HAP-1 (cell line): ENCODE measurements around the gene HTD2.
"Not testable (repeated sequence)": the region's sequence is repeated elsewhere in the genome, so short reads cannot be mapped to it uniquely, and the experiment has no call there.

ENCODE experiments used
- DNase-seq, 2 experiments: peaks; one replicate each; pipeline ENCODE4 v3.0.0-alpha.2; 2016 to 2020; ENCODE audit warnings: low spot score in 2 of 2
- H3K27me3 ChIP-seq: fragments of 250-450 bp; sonication (Bioruptor Pico); 2 replicates; pipeline ENCODE4 v1.5.1; 2020; ENCODE audit warnings: low read depth, mild to moderate bottlenecking, moderate library complexity
- H3K36me3 ChIP-seq: fragments of 250-450 bp; sonication (Bioruptor Pico); replicated peaks from 2 replicates; pipeline ENCODE4 v1.5.1; 2020; ENCODE audit warnings: mild to moderate bottlenecking
- H3K4me1 ChIP-seq: fragments of 250-450 bp; sonication (Bioruptor Pico); 2 replicates; pipeline ENCODE4 v1.5.1; 2020; ENCODE audit warnings: mild to moderate bottlenecking
- H3K4me3 ChIP-seq: fragments of 250-450 bp; sonication (Bioruptor Pico); 2 replicates; pipeline ENCODE4 v1.5.1; 2020; ENCODE audit warnings: mild to moderate bottlenecking, moderate library complexity
- H3K9me3 ChIP-seq: fragments of 250-450 bp; sonication (Bioruptor Pico); 2 replicates; pipeline ENCODE4 v1.5.1; 2020; ENCODE audit warnings: mild to moderate bottlenecking, moderate library complexity
- in situ Hi-C: fragments of 300-500 bp; cut with MboI; formaldehyde crosslinking; loops from 3 replicates; pipeline ENCODE4 v1.14.3; 2020; ENCODE audit warnings: low sequenced_read_pairs, inconsistent platforms, mixed read lengths

The HTD2 gene

DNA sequence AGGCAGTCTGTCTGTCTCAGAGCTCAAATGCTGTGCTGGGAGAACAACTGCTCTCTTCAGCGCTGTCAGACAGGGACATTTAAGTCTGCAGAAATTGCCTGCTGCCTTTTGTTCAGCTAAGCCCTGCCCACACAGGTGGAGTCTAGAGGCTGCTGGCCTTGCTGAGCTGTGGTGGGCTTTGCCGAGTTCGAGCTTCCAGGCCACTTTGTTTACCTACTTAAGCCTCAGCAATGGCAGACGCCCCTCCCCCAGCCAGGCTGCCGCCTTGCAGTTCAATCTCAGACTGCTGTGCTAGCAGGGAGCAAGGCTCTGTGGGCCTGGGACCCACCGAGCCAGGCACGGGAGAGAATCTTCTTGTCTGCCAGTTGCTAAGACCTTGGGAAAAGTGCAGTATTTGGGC, 25.3 kb upstream of the HTD2 start:
- H3K36me3 ChIP-seq, result no peaks in the 10 kb centered on the region
- no peaks in the 10 kb centered on the region for H3K27me3 ChIP-seq
- H3K4me3 ChIP-seq, result no peak overlapping the region
- no peaks in the 10 kb centered on the region for H3K4me1 ChIP-seq
- in situ Hi-C loops, result no loop called here
- peak in 1 of 2 experiments; percentile 13 for DNase-seq
- no peaks in the 10 kb centered on the region for H3K9me3 ChIP-seq

DNA sequence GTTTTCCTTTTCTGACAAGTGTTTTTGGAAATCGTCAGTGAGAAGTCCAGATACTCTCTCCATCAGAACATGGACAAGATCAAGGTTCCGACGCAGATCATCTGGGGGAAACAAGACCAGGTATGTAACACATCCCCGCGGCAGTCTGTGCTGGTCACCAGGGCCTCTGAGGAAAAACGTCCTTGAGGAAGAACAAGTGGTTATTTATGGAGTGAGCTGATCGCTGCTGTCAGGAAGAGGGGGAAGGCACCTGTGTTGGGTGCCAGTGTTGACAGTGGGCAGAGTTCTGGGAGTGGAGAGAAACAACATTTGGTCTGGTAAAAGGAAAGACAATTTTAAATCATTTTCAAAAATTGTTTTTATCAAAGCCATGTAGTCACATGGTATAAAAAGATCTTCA, 21.0 kb upstream of the HTD2 start:
- Histone ChIP-seq H3K9me3 (no peaks in the 10 kb centered on the region), H3K27me3 (no peaks in the 10 kb centered on the region), H3K4me1 (no peaks in the 10 kb centered on the region), H3K36me3 (no peaks in the 10 kb centered on the region), H3K4me3 (no peak overlapping the region)
- DNase-seq, result no peak
- in situ Hi-C loops, result no loop called here

DNA sequence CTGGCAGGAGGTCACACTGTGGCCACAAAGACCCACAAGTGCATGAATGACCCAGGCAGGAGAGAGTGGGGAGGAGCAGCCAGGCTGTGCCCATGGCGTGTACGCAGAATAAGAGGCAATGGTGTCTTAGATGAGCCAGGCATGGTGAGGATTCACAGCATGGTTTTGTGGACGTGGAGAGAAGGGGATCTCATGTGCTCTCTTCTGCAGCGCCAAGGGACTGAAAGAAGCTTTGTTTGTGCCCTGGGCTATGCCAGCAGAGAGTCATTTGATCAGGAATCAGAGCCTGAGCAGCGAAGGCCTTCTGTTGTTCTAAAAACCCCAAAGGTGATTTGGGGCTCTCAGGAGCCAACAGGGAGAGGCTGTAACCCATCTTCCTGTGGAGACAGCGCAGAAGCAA, 19.0 kb upstream of the HTD2 start:
- DNase-seq, result no peak
- H3K4me3 ChIP-seq, result no peak overlapping the region
- H3K27me3 ChIP-seq, result no peaks in the 10 kb centered on the region
- H3K4me1 ChIP-seq, result no peaks in the 10 kb centered on the region
- no peaks in the 10 kb centered on the region for H3K36me3 ChIP-seq
- H3K9me3 ChIP-seq, result no peaks in the 10 kb centered on the region
- in situ Hi-C loops, result no loop called here

- in situ Hi-C loops, result no loop called here
- no peaks in the 10 kb centered on the region for H3K27me3 ChIP-seq
- no peaks in the 10 kb centered on the region for H3K9me3 ChIP-seq
- H3K36me3 ChIP-seq, result no peaks in the 10 kb centered on the region
- no peak overlapping the region for H3K4me3 ChIP-seq
- DNase-seq, result no peak
- H3K4me1 ChIP-seq, result no peaks in the 10 kb centered on the region
These were observed 18.1 kb upstream of the HTD2 start for GRCh38 chr3:58288011-58288728.

DNA sequence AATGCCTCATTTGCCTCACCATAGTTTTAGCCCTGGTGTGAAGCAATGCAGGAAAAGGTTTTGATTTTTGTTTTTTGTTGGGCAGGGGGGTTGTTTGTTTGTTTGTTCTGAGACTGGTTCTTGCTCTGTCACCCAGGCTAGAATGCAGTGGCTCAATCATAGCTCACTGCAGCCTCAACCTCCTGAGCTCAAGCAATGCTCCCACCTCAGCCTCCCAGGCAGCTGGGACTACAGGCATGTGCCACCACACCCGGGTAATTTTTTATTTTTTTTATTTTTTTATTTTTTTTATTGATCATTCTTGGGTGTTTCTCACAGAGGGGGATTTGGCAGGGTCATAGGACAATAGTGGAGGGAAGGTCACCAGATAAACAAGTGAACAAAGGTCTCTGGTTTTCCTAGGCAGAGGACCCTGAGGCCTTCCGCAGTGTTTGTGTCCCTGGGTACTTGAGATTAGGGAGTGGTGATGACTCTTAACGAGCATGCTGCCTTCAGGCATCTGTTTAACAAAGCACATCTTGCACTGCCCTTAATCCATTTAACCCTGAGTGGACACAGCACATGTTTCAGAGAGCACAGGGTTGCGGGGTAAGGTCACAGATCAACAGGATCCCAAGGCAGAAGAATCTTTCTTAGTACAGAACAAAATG, 17.2 kb upstream of the HTD2 start:
- DNase-seq, H3K4me3 ChIP-seq, H3K36me3 ChIP-seq, in situ Hi-C loops, H3K27me3 ChIP-seq, H3K9me3 ChIP-seq, H3K4me1 ChIP-seq: not testable (repeated sequence)

GRCh38 chr3:58290446-58290845, 15.9 kb upstream of the HTD2 start:
- H3K27me3 ChIP-seq, H3K4me1 ChIP-seq, in situ Hi-C loops, H3K4me3 ChIP-seq, DNase-seq, H3K9me3 ChIP-seq, H3K36me3 ChIP-seq: not testable (repeated sequence)

GRCh38 chr3:58291671-58292338, 14.5 kb upstream of the HTD2 start:
- H3K9me3 ChIP-seq, result no peaks in the 10 kb centered on the region
- no peaks in the 10 kb centered on the region for H3K27me3 ChIP-seq
- no peak overlapping the region for H3K4me3 ChIP-seq
- H3K4me1 ChIP-seq, result no peaks in the 10 kb centered on the region
- DNase-seq, result no peak
- no peaks in the 10 kb centered on the region for H3K36me3 ChIP-seq
- in situ Hi-C loops, result no loop called here

GRCh38 chr3:58292866-58293265, 13.5 kb upstream of the HTD2 start:
- DNase-seq, result no peak
- in situ Hi-C loops, result no loop called here

GRCh38 chr3:58293516-58293915, 12.8 kb upstream of the HTD2 start:
- in situ Hi-C loops, result no loop called here
- DNase-seq, result no peak
- Histone ChIP-seq H3K27me3 (no peaks in the 10 kb centered on the region), H3K4me3 (no peak overlapping the region), H3K36me3 (no peaks in the 10 kb centered on the region), H3K9me3 (no peaks in the 10 kb centered on the region), H3K4me1 (no peaks in the 10 kb centered on the region)

More at GRCh38 chr3:58292866-58293265, 13.5 kb upstream of the HTD2 start:
- Histone ChIP-seq H3K36me3 (no peaks in the 10 kb centered on the region), H3K27me3 (no peaks in the 10 kb centered on the region), H3K4me1 (no peaks in the 10 kb centered on the region), H3K9me3 (no peaks in the 10 kb centered on the region), H3K4me3 (no peak overlapping the region)

DNA sequence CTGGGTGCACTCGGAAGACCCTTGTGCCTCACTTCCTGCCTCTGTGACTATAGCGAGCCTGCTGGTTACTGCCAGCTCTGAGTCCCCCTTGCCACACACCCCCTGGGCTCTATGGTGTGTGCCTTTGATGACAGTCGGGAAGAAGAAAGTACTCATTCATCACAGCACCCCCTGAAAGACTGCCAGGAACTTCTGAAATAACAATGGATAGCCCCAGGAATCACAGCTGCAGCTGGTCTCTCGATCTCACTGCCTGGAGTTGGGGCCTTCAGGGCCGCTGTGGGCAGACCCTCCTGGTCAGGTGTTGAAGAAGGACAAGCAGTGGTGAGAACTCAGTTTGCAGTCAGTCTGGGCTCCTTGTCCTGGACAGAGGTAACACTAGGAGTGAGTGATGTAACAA, 10.1 kb upstream of the HTD2 start:
- Histone ChIP-seq H3K36me3 (no peaks in the 10 kb centered on the region), H3K9me3 (no peaks in the 10 kb centered on the region), H3K4me3 (no peak overlapping the region), H3K27me3 (peaks cover 6% of the 10 kb centered on the region; the same call in 1 of the 2 replicates), H3K4me1 (no peaks in the 10 kb centered on the region)
- DNase-seq, result no peak
- in situ Hi-C loops, result no loop called here

DNA sequence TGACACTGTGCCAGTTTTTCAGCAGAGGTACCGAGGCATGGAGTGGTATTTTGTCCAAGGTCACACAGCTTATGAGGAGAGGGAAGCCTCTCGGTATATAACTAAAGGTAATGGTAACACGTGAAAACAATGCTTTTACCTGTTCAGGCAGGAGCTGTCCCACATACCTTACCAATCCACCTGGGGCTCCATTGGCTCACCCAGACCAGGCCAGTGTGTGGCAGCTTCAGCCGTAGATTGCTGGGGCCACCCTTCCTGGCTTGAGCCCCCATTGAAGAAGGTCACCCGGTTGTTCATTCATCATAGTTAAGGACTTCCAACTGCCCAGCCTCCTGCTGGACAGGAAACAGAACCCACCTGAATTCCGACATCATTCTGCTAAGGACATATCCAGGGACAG, 9.5 kb upstream of the HTD2 start:
- Histone ChIP-seq H3K27me3 (peaks cover 10% of the 10 kb centered on the region; the same call in 1 of the 2 replicates), H3K9me3 (0 out of 2 replicates have a peak, but pooled peaks cover 2% of the 10 kb centered on the region), H3K4me3 (no peak overlapping the region), H3K36me3 (no peaks in the 10 kb centered on the region), H3K4me1 (no peaks in the 10 kb centered on the region)
- in situ Hi-C loops, result no loop called here
- no peak for DNase-seq

- Histone ChIP-seq H3K27me3 (peaks cover 10% of the 10 kb centered on the region; the same call in 1 of the 2 replicates), H3K9me3 (0 out of 2 replicates have a peak, but pooled peaks cover 2% of the 10 kb centered on the region)
- in situ Hi-C loops, result no loop called here
These were observed 8.1 kb upstream of the HTD2 start for GRCh38 chr3:58298190-58298589.

DNA sequence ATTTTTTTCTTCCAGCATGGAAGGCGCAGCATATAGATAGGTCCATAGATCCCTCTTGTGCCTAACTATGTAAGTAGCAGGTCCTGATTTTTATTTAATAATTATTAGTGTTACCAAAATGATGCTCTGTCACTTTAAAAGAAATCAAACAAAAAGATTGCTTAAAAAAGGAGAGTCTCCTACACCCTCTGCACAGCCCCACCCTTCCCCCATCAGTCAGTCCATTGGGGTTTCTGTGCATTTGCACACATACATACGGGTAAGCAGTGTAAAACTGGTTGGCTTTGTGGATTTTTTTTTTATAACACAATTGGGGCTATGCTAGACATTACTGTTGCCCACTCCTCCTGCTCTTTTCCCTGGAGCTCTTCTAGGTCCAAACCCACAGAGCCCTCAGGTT, 7.2 kb upstream of the HTD2 start:
- in situ Hi-C loops, result no loop called here
- Histone ChIP-seq H3K9me3 (0 out of 2 replicates have a peak, but pooled peaks cover 2% of the 10 kb centered on the region), H3K27me3 (peaks cover 10% of the 10 kb centered on the region; the same call in 1 of the 2 replicates), H3K4me3 (no peak overlapping the region), H3K4me1 (no peaks in the 10 kb centered on the region), H3K36me3 (no peaks in the 10 kb centered on the region)
- DNase-seq, result no peak

More at GRCh38 chr3:58298190-58298589, 8.1 kb upstream of the HTD2 start:
- H3K4me1 ChIP-seq, result no peaks in the 10 kb centered on the region
- no peak overlapping the region for H3K4me3 ChIP-seq
- DNase-seq, result no peak
- no peaks in the 10 kb centered on the region for H3K36me3 ChIP-seq
